Upper lobe of right lung (tissue), 1 donor: ENCODE results near the gene FZD10. TPM values are rescaled to one million over a fixed set of nuclear protein-coding genes. Genes with fewer than 3 reads are reported as not detected.

Experiments
- ATAC-seq: fragments of 200-7000 bp; cut with Tn5 transposase; one replicate; pipeline ENCODE4 v1.9.1; 2020; ENCODE audit warnings: mild to moderate bottlenecking, moderate library complexity
- DNase-seq: peaks from one replicate; pipeline ENCODE4 v3.0.0-alpha.2; 2020
- H3K27ac ChIP-seq: fragments of 200-600 bp; one replicate; pipeline ENCODE4 v1.8.0; 2022
- H3K27me3 ChIP-seq: fragments of 200-600 bp; one replicate; pipeline ENCODE4 v1.8.0; 2022; ENCODE audit warnings: mild to moderate bottlenecking
- H3K36me3 ChIP-seq: fragments of 200-600 bp; one replicate; pipeline ENCODE4 v1.8.0; 2022
- H3K4me1 ChIP-seq: fragments of 200-600 bp; one replicate; pipeline ENCODE4 v1.8.0; 2022
- H3K4me3 ChIP-seq: fragments of 200-600 bp; one replicate; pipeline ENCODE4 v1.8.0; 2022; ENCODE audit warnings: mild to moderate bottlenecking
- H3K9me3 ChIP-seq: fragments of 200-600 bp; one replicate; pipeline ENCODE4 v1.8.0; 2022
- intact Hi-C: fragments of 100-400 bp; cut with DNase I; formaldehyde crosslinking; loops from one replicate; pipeline ENCODE4 v1.11.0; 2022
- total RNA-seq: library from RNA; stranded (reverse); fragmentation: NEBNext Ultra II Directional; extraction: Animal tissue kit (Norgen Biotek cat#: 25700); gene quantifications from one replicate; pipeline ENCODE4 v1.2.1, GENCODE V29; 2021
- TF ChIP-seq, protein P1 (sequence below): fragments of 200-600 bp; IDR thresholded peaks from one replicate; pipeline ENCODE4 v1.8.0; 2022; ENCODE audit warnings: antibody characterized with exemption
- donor health status: DM: no; HTN: yes; CAD: no; lungs with severe emphysema.

The FZD10 gene
- total RNA-seq, 1 donor from 2014 or later = 0.84 TPM

DNA sequence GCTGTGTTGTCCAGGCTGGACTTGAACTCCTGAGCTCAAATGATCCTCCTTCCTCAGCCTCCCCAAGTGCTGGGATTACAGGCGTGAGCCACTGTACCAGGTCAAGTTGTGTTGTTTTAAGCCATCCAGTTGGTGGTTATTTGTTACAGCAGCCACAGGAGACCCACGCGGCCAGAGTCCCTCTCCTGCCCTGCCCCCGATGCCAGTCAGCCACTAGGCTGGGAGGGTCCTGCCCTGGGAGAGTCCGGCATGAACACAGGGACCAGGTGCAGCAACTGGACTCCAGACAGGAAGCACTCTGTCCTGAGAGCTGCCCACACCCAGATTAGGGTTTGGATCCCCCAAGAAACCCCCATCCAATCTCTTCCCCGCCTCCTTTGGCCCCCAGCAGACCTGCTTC lies 44.1 kb upstream of the FZD10 start:
- Histone ChIP-seq H3K4me1 (no peaks in the 10 kb centered on the region), H3K9me3 (no peaks in the 10 kb centered on the region), H3K36me3 (no peaks in the 10 kb centered on the region), H3K4me3 (no peak overlapping the region), H3K27me3 (no peaks in the 10 kb centered on the region), H3K27ac (no peak overlapping the region)
- no peak for ATAC-seq
- no peak for DNase-seq
- TF ChIP-seq, protein P1, sequence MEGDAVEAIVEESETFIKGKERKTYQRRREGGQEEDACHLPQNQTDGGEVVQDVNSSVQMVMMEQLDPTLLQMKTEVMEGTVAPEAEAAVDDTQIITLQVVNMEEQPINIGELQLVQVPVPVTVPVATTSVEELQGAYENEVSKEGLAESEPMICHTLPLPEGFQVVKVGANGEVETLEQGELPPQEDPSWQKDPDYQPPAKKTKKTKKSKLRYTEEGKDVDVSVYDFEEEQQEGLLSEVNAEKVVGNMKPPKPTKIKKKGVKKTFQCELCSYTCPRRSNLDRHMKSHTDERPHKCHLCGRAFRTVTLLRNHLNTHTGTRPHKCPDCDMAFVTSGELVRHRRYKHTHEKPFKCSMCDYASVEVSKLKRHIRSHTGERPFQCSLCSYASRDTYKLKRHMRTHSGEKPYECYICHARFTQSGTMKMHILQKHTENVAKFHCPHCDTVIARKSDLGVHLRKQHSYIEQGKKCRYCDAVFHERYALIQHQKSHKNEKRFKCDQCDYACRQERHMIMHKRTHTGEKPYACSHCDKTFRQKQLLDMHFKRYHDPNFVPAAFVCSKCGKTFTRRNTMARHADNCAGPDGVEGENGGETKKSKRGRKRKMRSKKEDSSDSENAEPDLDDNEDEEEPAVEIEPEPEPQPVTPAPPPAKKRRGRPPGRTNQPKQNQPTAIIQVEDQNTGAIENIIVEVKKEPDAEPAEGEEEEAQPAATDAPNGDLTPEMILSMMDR = no peak
- intact Hi-C loops = no loop called here

DNA sequence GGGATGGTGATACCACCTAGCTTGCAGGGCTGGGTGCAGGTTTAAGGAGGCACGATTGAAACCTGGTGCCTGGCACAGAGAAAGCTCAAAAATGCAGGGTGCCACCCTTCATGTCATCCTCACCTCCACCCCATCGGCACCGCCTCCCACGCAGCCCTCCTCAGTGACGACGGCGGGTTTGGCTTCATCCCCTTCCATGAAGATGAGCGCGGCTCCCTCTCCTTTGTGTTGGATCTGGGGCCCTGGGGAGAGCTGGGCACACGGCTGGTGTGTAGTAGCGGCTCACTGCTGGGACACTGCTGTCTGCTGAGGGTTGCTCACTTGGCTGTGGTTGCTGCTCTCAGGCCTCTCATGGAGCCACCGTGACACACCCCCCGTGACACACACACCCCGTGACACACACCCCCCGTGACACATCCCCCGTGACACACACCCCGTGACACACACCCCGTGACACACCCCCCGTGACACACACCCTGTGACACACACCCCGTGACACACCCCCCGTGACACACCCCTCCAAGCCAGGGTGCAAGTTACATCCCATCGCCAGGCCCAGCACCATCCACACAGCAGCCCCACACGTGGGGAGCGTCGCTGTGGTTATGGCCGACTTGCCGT lies 42.9 kb upstream of the FZD10 start:
- no peaks in the 10 kb centered on the region for H3K27me3 ChIP-seq
- no peaks in the 10 kb centered on the region for H3K36me3 ChIP-seq
- no peak for DNase-seq
- no peaks in the 10 kb centered on the region for H3K9me3 ChIP-seq
- no peak overlapping the region for H3K27ac ChIP-seq
- TF ChIP-seq, protein P1 = no peak
- intact Hi-C loops = no loop called here
- ATAC-seq = no peak
- H3K4me1 ChIP-seq = no peaks in the 10 kb centered on the region
- H3K4me3 ChIP-seq = no peak overlapping the region

DNA sequence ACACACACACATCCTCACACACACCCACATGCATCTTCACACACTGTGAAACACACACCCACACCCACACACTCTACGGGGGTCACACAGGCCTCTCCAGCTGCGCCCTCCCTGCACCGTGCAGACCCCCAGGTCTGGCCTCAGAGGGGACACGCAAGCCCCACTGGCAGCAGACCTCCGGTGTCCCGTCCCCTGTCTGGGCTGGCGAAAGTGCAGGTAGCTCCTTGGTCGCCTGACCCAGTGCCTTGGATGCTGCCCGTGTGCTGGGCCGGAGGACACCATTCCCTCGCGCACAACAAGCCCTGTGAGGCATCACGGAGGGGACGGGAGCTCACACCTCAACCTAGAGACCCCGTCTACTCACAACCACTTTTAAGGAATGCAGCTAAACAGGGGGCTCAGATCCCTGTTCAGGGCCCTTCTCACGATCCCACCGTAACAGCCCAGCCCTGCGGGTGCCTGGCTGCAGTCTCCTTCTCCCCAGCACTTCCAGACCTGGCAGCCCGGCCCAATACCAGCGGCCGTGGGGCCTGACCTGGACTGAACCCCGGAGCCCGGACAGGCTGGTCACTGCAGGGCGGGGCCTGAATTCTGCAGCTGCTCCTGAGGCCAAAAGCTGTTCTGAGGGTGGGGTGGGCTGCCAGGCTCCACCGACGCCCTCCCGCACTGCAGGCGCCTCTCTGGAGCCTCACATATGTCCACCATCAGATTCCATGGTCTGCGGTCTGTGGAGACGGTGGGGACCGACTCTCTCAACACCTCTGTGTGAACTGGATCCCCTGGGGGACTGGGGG lies 42.1 kb upstream of the FZD10 start:
- Histone ChIP-seq H3K27me3 (no peaks in the 10 kb centered on the region), H3K9me3 (no peaks in the 10 kb centered on the region), H3K27ac (no peak overlapping the region), H3K36me3 (no peaks in the 10 kb centered on the region), H3K4me3 (no peak overlapping the region), H3K4me1 (no peaks in the 10 kb centered on the region)
- DNase-seq = no peak
- ATAC-seq = no peak
- intact Hi-C loops = no loop called here
- TF ChIP-seq, protein P1 = no peak

DNA sequence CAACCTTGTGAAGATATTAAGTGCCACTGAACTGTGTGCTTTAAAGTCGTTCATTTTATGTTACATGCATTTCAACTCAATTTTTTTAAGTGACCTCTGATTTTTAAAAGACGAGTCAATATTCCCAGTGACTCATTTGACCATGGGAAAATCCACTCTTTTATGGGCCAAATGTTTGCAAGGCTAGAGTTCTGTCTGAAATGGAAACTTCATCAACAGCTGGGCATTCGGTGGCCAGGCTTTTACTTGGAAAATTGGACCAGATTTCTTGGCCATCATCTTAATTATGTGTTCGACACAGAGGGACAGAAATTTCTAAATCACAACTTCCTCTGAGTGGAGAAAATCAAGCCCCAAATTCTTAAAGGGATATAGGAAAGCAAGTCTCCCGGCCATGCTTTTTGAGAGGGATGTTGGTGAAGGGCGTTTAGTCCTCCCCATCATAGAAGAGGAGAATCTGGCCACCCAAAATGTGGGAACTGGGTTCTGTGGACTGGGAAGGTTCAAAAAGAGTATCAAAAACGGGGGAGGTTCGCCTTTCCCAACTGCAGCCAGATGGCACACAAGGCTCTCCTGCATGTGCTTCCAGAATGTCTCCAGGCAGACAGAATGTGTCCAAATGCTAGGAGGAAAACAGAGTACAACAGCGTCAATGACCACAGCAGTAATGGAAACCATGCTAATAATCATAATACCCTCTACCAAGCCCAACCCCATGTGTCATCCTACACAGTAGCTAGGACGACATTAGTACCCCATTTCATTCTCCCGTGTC lies 40.9 kb upstream of the FZD10 start:
- Histone ChIP-seq H3K9me3 (no peaks in the 10 kb centered on the region), H3K4me1 (no peaks in the 10 kb centered on the region), H3K4me3 (no peak overlapping the region), H3K27me3 (no peaks in the 10 kb centered on the region), H3K36me3 (no peaks in the 10 kb centered on the region), H3K27ac (no peak overlapping the region)
- DNase-seq (no peak), ATAC-seq (no peak)
- TF ChIP-seq, protein P1 = no peak
- intact Hi-C loops = no loop called here

DNA sequence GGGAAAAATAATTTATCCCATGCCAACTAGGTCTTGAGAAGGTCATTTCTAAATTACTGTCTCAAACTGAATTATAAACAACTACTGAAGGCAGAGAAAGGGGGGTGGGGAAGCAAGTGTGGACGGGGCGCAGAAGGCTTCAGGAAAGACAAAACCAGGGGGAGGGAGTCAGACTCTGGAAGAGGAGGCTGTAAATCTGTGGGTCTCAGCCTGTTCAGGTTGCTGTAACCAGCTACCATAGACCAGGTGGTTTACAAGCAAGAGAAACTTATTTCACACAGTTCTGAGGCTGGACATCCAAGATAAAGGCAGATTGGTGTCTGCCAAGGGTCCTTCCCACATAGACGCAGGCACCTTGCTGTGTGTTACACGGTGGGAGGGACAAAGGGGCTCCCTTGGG lies 39.9 kb upstream of the FZD10 start:
- TF ChIP-seq, protein P1 = no peak
- Histone ChIP-seq H3K4me1 (no peaks in the 10 kb centered on the region), H3K27me3 (no peaks in the 10 kb centered on the region), H3K9me3 (no peaks in the 10 kb centered on the region), H3K4me3 (no peak overlapping the region), H3K27ac (no peak overlapping the region), H3K36me3 (no peaks in the 10 kb centered on the region)
- no peak for ATAC-seq
- intact Hi-C loops = no loop called here
- no peak for DNase-seq
